IPS DF 6.9 (cell line): ENCODE measurements around the gene MTA1.

Experiments used
- DNase-seq: peaks from one replicate; pipeline ENCODE4 v3.0.0-alpha.2; 2013; ENCODE audit warnings: low read depth, low spot score
- H3K27ac ChIP-seq: one replicate; pipeline ENCODE4 v1.5.1; 2013; ENCODE audit warnings: low read length, control low read depth
- H3K27me3 ChIP-seq: 2 replicates; pipeline ENCODE4 v1.6.1; 2013; ENCODE audit warnings: mild to moderate bottlenecking, low read length; ENCODE audit not compliant: control insufficient read depth, insufficient read depth
- H3K36me3 ChIP-seq: 2 replicates; pipeline ENCODE4 v1.6.1; 2013; ENCODE audit warnings: low read length; ENCODE audit not compliant: control insufficient read depth, insufficient read depth
- H3K4me1 ChIP-seq: 2 replicates; pipeline ENCODE4 v1.6.1; 2013; ENCODE audit warnings: low read length; ENCODE audit not compliant: control insufficient read depth, insufficient read depth
- H3K4me3 ChIP-seq: 2 replicates; pipeline ENCODE4 v1.5.1; 2013; ENCODE audit warnings: mild to moderate bottlenecking, low read length
- H3K9me3 ChIP-seq: 2 replicates; pipeline ENCODE4 v1.6.1; 2013; ENCODE audit warnings: low read length, inconsistent platforms; ENCODE audit not compliant: control insufficient read depth, insufficient read depth
- WGBS: extraction: QIAGEN DNeasy Blood & Tissue Kit; methylation state at CpG from one replicate; pipeline ENCODE4 v1.1.7; 2013; ENCODE audit warnings: mixed read lengths, missing lambda C conversion rate; ENCODE audit not compliant: insufficient read length, insufficient coverage; 5-methylcytosine and 5-hydroxymethylcytosine counted together

MTA1 gene

DNA sequence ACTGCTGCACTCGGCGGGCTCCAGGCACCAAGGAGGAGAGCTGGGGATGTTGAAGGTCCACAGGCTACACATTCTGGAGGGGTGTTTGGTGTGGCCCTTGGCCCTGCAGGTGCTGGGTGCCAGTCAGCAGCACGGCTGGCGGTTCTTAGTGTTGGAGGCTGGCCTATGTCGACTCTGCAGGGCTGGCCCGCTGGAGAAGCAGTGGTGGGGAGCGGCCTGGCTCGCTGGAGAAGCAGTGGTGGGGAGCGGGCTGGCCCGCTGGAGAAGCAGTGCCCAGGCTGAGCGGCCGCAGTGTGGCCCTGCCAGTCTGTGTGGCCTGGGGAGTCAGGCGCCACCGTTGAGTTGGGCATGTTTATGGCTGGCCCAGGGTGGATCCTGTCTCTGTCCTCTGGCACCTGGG, 27.3 kb downstream of the MTA1 start:
- no peaks in the 10 kb centered on the region for H3K9me3 ChIP-seq

DNA sequence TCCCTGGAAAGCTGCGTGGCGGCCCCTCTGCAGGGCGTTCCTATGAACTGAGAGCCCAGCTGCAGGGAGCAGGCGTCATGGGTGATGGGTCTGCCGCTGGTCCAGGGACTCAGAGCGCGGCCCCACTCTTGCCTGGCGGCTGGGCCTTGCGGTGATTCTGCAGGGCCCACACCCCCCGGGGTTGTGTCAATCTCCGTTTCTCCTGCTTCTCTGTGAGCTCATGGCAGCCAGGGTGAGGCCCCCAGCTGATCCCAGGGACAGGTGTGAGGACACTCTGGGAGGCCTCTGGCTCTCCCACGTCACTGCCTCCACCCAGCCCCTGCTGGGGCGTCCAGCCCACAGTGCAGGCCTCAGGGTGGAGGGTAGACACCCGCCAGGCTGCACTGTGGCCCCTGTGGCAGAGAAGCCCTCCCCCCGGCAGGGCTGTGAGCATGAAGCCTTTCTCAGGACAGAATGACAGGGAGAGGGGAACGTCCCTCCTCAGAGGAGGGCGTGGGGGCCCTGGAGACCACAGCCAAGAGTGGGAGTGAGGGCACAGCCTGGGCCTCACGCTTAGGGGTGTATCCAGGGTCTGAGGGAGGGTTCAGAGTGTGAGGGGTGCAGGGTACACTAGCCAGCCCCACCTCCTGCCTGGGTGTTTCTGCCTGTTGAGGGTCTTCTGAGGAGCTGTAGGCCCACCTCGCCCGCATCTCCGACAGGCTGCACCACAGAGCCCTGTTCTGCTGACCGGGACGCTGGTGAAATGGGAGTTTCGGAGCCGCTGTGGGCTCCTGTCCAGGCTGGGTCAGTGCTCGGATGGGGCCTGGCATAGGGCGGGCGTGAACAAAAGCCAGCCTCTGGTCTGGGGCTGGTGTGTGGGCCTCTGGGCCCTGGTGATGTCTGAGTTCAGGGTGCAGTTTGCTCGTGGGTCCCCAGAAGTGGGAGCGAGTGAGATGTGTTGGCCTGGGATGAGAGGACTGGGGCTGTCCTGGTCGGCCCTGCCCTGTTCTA, 28.3 kb downstream of the MTA1 start:
- WGBS, result no CpG with 5 or more reads among the region's 31 CpGs

More for the DNA sequence above, 27.3 kb downstream of the MTA1 start:
- H3K4me3 ChIP-seq, result no peak overlapping the region
- no peak overlapping the region for H3K27ac ChIP-seq
- H3K27me3 ChIP-seq, result no peaks in the 10 kb centered on the region
- WGBS, result no CpG with 5 or more reads among the region's 14 CpGs
- DNase-seq, result no peak
- H3K36me3 ChIP-seq, result peaks cover 40% of the 10 kb centered on the region
- no peaks in the 10 kb centered on the region; the same call in 1 of the 2 replicates for H3K4me1 ChIP-seq

DNA sequence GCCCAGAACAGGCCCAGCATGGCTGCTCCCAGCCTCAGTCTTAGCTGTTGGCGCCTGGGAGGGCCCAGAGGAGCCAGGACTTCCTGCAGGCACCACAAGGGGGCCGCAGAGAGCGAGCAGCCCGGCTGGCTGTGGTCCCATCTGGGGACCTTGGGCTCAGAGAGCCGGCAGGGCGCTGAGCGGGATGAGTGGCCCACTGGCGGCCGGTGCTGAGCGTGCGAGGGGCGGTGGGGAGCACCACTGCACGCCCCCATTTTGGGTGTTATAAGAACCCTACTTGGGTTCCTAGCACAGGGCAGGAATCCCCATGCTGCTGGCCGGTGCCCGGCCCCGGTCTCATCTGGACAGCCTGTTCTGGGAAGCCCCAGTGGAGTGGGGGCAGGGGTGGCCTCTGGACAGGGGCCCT, 29.1 kb downstream of the MTA1 start:
- no CpG with 5 or more reads among the region's 16 CpGs for WGBS
- H3K9me3 ChIP-seq, result no peaks in the 10 kb centered on the region
- peaks cover 39% of the 10 kb centered on the region for H3K36me3 ChIP-seq
- H3K4me3 ChIP-seq, result no peak overlapping the region
- DNase-seq, result peak; percentile 52
- no peaks in the 10 kb centered on the region for H3K27me3 ChIP-seq
- H3K27ac ChIP-seq, result no peak overlapping the region
- no peaks in the 10 kb centered on the region; the same call in 1 of the 2 replicates for H3K4me1 ChIP-seq

More for the DNA sequence above, 28.3 kb downstream of the MTA1 start:
- Histone ChIP-seq H3K27me3 (no peaks in the 10 kb centered on the region), H3K4me3 (no peak overlapping the region), H3K27ac (no peak overlapping the region), H3K9me3 (no peaks in the 10 kb centered on the region), H3K36me3 (peaks cover 37% of the 10 kb centered on the region), H3K4me1 (no peaks in the 10 kb centered on the region; the same call in 1 of the 2 replicates)
- DNase-seq, result no peak

DNA sequence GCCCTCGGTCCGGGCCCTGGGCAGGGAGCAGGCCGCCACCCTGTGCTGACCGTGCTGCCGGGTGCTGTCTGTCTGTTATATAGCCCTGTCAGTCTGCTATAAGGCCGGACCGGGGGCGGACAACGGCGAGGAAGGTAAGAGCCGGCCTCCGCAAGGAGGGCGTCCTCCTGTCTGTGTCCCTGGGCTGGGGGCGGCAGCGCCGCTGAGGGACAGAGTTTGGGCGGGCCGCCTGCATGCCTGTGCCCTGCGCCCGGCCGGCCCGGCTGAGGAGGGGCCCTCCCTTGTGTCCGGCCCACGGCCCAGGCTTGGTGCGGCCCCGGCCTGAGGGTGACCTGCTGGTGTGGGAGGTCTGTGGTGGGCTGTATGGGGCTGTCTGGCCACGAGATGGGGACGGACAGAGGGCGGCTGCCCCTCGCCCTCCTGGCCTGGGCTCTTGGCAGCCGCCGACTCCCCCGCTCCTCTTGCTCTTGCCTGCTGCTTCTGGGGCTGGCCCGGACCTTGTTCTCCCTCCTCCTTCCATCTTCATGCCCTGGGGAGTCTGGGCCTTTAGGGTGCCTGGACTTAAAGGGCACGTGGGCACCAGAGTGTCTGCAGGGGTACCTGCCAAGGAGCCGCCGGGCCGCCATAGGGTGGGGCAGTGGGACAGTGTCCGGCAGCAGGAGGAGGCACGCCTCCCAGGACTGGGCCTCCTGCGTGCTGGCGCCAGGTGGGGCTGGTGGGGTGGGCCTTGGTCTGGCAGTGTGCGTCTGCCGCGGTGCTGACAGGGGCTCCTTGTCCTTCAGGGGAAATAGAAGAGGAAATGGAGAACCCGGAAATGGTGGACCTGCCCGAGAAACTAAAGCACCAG, 29.9 kb downstream of the MTA1 start:
- Histone ChIP-seq H3K36me3 (peaks cover 46% of the 10 kb centered on the region), H3K27me3 (no peaks in the 10 kb centered on the region), H3K9me3 (no peaks in the 10 kb centered on the region), H3K4me1 (no peaks in the 10 kb centered on the region; the same call in 1 of the 2 replicates), H3K27ac (no peak overlapping the region), H3K4me3 (no peak overlapping the region)
- WGBS, result no CpG with 5 or more reads among the region's 47 CpGs
- DNase-seq, result no peak

DNA sequence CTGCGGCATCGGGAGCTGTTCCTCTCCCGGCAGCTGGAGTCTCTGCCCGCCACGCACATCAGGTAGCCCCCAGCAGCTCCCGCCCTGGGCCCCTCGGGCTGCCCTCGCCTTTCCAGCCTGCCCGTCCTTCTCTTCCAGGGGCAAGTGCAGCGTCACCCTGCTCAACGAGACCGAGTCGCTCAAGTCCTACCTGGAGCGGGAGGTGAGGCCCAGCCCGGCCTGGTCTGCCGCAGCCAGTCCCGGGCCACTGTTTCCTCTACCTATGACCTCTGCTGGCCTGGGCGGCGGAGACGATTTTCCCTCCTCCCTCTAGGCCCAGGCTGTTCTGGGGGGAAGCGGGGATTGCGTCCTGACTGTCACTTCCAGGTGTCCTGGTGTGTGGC, 30.5 kb downstream of the MTA1 start:
- H3K4me1 ChIP-seq, result no peaks in the 10 kb centered on the region; the same call in 1 of the 2 replicates
- H3K27me3 ChIP-seq, result no peaks in the 10 kb centered on the region
- DNase-seq, result no peak
- WGBS, result no CpG with 5 or more reads among the region's 22 CpGs
- H3K27ac ChIP-seq, result no peak overlapping the region
- H3K4me3 ChIP-seq, result no peak overlapping the region
- H3K9me3 ChIP-seq, result no peaks in the 10 kb centered on the region
- peaks cover 46% of the 10 kb centered on the region for H3K36me3 ChIP-seq

DNA sequence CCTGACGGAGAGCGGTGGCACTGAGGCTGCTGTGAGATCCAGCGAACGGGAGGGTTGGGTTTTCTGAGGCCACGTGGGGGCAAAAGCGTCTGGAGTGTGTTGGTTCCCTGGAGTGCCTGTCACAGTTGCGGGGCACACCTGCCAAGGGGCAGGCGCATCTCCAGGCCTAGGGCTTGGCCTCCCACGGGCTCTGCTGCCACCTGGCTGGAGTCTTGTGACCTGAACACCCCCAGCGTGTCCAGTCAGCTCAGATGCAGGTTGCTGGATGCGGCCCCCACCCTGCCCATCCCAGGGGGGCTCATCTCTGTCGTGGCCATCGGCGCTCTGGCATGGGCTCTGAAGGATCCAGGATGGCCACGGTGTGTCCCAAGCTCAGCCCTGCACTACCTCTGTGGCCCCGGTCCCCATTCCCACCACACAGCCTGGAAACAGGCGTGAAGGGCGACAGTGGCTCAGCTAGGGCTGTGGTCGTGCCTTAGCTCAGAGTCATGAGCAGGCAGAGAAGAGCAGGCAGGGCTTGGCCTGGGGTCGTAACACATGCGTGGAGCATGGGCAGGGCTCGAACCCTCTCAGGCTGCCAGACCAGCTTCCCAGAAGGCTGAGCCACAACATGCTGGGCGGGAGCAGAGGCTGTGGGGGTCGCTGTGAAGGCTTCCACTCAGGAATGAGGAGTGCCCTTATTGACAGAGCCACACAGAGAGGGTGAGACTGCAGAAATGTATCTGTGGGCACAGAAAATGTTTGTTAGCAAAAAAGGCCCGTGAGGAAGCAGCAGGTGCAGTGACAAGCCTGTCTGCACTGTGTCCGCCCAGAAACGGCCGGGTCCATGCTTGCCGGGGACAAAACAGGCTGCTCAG, 31.5 kb downstream of the MTA1 start:
- no peak for DNase-seq
- Histone ChIP-seq H3K27ac (no peak overlapping the region), H3K27me3 (no peaks in the 10 kb centered on the region), H3K4me1 (no peaks in the 10 kb centered on the region; the same call in 1 of the 2 replicates), H3K36me3 (peaks cover 52% of the 10 kb centered on the region), H3K9me3 (no peaks in the 10 kb centered on the region), H3K4me3 (no peak overlapping the region)
- no CpG with 5 or more reads among the region's 29 CpGs for WGBS

DNA sequence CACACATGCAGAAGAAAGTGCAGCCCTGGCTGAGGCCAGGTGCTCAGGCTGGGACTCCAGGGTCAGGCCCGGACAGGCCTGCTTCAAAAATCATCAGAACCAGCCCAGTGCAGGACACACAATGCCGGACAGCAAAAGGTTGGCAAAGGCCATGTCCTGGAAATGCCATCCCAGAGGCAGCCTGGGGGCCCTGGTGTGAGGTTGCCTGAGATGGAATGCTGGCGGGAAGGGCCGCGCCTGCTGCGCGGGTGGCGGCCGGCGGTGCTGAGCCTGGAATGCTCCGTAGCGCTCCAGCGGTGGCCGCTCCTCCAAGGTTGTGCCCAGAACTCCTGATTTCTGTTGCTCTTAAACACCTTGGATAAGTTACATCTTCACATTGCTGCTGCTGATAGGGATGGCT, 33.3 kb downstream of the MTA1 start:
- WGBS, result no CpG with 5 or more reads among the region's 14 CpGs
- Histone ChIP-seq H3K27me3 (no peaks in the 10 kb centered on the region), H3K4me3 (no peak overlapping the region), H3K27ac (no peak overlapping the region), H3K36me3 (peaks cover 64% of the 10 kb centered on the region), H3K4me1 (no peaks in the 10 kb centered on the region; the same call in 1 of the 2 replicates), H3K9me3 (no peaks in the 10 kb centered on the region)
- no peak for DNase-seq

DNA sequence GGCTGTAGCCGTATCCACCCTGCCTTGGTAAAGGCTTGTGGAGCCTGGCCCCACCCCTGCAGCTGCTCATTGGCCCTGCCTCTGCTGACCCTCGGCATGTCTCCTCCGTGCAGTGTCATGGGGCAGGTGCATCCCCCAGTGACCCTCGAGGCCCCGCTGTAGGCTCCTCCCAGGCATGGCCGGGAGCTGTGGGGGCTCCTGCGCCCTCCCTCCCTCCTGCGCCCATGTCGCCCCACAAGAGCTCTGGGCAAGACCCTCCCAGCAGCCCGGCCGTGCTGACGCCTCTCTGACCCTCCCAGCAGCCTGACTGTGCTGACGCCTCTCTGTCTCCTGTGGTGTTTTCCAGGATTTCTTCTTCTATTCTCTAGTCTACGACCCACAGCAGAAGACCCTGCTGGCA, 34.2 kb downstream of the MTA1 start:
- no CpG with 5 or more reads among the region's 14 CpGs for WGBS
- Histone ChIP-seq H3K27me3 (no peaks in the 10 kb centered on the region), H3K27ac (no peak overlapping the region), H3K9me3 (no peaks in the 10 kb centered on the region), H3K4me3 (no peak overlapping the region), H3K36me3 (peaks cover 65% of the 10 kb centered on the region), H3K4me1 (no peaks in the 10 kb centered on the region)
- no peak for DNase-seq

DNA sequence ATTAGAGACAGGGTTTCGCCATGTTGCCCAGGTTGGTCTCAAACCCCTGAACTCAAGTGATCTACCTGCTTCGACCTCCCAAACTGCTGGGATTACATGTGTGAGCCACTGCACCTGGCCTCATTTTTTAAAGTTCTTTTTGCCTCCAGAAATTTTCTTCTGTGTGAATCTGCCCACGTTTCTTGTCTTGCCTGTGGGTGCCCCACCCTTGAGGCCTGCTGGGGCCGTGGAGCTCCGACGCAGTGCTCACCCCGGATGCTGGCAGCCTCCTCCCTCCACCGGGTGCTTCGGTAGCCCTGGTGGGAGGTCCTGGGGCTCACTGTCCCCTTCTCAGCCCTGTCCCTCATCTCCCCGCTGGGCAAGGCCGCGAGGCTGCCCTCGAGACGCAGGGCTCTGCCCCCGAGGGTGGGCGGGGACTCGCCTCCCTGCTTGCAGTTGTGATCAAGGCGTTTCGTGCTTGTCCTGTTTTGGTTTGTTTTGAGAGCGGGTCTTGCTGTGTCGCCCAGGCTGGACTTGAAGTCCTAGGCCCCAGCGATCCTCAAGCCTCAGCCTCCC, 35.5 kb downstream of the MTA1 start:
- no CpG with 5 or more reads among the region's 22 CpGs for WGBS
- no peak overlapping the region for H3K27ac ChIP-seq
- H3K36me3 ChIP-seq, result peaks cover 58% of the 10 kb centered on the region
- no peak overlapping the region for H3K4me3 ChIP-seq
- H3K9me3 ChIP-seq, result no peaks in the 10 kb centered on the region
- no peak for DNase-seq
- H3K27me3 ChIP-seq, result no peaks in the 10 kb centered on the region
- H3K4me1 ChIP-seq, result no peaks in the 10 kb centered on the region; the same call in 1 of the 2 replicates
